IPS-NIHi7 (cell line): ENCODE measurements around the gene TRAPPC6A.
"Not testable (repeated sequence)": the region's sequence is repeated elsewhere in the genome, so short reads cannot be mapped to it uniquely, and the experiment has no call there.

Experiments
- DNase-seq: peaks from one replicate; pipeline ENCODE4 v3.0.0; 2012; ENCODE audit warnings: mixed read lengths; ENCODE audit errors: extremely low spot score

TRAPPC6A gene

DNA sequence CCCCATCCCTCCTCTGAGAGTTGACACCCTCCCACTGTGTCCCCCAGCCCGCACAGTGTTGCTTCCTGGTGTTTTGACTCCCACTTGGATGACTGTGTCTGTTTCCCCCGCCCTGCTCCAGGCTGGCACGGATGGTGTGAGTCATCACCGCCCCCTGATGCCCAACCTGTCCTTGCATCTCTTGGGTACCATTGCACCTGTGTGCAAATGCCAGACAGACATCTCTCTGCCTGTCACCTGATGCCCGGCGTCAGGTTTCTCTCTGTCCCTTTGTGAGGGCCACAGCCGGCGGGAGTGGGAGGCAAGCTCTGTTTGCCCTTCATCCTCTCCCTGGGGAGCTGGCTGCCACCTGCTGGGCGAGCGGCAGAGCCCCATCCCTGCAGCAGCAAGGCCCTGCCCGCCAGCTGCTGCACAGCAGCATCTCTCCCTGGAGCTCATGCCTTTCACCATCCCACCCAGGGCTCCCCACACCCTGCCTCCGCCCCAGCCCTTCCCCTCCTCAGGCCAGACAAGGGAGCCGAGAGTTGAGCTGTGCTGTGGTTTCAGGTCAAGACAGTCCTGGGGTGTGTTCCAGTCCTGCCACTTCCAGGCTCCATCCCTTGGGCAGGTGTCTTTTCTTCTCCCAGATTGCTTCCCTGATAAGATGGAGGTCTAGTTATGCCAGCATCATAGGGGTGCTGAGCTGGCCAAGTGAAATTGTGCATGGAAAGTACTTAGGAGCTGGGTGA is 47.0 kb downstream of the TRAPPC6A start:
- no peak for DNase-seq

DNA sequence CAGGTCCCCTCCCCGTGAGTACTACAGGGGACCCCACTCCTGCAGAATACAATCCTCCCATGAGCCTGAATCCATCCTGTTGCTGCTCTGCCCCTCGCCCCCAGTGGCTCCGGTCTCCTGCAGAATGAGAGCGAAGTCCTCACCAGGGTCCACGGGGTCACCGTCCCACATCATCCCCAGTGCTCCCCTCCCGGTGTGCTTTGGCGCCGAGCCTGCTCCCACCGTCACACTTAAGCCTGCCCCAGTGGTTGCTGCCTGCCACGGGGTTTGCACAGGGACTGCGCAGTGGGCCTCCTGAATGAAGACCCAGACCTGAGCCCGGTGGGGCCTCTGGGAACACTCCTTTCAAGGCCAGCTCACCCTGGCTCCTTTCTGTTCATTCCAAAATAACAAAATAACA is 47.8 kb downstream of the TRAPPC6A start:
- DNase-seq = no peak

DNA sequence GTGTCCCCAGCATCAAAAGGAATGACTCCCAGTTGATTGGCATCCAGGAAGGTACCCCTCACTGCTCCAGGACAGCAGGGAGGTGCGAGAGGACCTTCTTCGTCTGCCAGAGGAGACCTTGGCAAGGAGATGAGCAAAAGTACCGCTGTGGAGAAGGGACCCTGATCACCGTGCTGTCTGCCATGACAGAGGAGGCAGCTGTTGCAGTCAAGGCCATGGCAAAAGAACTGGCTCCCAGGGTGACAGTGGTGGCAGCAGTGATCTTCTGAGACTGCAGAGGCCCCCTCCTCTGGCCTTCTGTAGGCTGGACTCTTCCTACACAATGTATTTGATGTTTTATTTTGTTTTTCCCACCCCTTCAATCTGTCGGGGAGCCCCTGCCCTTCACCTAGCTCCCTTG is 49.2 kb downstream of the TRAPPC6A start:
- DNase-seq = no peak

DNA sequence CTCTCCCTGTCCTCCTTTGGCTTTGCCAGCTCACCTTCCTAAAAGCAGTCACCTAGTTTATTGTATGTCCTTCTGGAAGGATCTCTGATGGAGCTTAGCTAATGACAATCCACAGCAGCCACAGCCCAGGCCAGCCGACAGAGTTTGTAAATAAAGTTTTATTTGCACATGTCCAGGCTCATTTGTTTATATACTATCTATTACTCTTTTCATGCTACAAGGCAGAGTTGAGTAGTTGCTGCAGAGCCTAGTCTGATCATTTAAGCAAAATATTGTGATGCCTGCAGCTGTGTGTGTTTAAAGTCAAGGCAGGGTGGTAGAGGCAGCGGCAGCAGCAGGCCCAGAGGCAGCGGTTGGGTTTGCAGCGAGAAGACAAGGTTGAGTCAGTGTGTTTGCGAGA is 49.9 kb downstream of the TRAPPC6A start:
- no peak for DNase-seq

DNA sequence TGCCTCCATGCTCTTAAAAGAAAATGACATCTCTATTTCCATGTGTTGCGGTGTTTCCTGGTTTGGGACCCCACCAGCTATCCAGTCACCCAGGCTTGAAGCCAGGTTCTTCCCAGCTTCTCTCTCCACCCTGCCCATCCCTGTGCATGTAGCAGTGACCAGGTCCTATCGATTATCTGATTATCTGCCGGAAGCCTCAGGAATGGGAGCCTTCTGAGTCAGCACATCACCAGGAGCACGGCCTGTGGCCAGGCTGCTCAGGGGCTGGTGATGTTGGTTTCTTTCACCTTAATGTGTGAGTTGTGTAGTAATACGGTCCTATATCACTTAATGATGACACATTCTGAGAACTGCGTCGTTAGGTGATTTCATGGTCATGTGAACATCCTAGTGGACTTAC is 51.4 kb downstream of the TRAPPC6A start:
- no peak for DNase-seq

DNA sequence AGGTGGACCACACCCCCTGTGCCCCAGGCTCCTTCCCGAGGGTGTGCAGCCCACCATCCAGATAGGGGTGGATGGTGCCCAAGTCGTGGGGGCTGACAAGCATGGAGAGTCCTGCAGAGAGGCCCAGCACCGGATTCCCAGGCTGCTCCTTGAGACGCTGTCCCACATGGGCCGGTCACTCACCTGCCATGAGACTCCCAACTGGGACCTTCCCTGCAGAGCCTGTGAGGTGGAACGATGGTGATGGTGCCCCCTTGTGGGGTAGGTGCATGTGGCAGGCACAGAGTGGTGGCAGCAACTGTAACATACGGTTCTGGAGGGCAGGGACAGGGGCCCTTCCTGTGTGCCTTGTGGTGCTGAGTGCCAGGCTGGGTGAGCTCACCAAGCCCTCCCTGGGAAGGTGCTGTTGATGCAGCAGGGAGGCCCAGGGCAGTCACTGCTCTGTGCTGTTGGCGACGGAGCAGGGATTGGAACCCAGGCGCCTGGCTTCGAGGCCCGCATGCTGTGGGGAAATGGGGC is 52.0 kb downstream of the TRAPPC6A start:
- DNase-seq = peak; percentile 88

DNA sequence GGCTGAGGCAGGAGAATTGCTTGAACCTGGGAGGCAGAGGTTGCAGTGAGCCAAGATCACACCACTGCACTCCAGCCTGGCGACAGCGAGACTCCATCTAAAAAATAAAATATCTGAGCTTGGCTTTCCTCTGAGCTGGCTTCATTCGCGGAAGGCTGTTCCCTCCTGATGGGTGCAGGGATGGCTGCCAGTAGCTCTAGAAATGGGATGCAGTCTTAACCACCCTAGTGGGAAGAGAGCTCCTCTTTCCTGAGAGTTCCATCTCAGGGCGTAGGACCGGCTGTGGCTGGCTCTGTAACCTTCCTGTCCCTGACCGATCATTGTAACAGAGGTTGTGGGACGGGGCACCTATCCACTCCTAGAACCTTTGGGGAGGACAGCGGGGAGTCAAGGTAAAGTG is 52.7 kb downstream of the TRAPPC6A start:
- no peak for DNase-seq

DNA sequence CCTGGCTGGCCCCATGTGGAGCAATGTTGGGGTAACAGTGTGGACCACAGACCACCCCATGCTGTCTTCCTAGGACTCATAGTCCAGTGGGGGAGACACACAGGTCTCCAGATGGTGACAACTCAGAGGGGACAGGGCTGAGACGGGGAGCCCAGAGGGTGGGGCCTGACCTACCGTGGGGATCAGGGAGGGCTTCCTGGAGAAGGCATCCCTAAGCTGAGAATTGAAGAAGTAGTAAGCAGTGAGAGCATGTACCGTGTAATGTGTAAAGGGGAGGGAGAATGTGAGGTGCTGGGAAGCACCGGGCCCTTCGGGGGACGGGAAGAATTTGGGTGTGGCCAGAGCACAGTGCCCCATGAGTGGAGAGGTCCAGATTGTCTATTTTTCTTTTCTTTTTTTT is 54.0 kb downstream of the TRAPPC6A start:
- no peak for DNase-seq

DNA sequence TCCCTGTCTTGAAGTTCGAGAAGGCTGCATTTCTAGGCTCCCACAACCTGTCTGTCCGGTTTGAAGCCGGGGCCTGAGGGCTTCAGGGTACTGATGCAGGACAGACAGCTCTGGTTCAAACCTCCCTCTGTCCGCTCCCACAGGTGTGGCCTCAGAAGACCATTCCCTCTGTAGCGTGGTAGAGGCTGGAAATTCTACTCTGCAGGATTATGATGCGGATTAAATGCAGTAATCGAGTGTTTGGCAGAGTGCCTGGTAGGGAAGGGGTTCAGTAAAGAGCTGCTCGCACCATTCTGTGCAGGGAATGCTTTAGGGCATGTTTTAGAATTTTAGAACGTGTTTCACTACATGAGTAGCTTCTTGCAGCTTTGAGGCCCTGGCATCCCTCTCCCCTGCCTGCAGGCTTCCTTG is 54.6 kb downstream of the TRAPPC6A start:
- DNase-seq = no peak

DNA sequence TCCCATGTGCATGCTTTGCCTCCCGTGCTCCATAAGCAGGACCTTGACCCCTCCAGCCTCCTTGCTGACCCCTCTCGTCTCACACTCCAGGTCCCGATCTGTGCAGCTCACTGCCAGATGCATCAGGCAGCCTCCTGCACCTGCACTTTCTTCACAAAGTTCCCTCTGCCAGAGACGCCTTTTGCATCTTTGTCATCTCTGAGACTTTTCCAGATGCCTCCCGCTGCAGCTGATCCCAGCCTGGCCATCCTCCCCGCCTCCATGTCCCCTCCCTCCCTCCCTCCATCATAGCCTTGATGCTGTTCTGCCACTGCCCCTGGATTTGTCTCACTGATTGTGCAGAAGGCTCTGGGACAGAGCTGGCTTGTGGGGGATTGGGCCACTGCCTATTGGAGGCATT is 55.2 kb downstream of the TRAPPC6A start:
- no peak for DNase-seq

DNA sequence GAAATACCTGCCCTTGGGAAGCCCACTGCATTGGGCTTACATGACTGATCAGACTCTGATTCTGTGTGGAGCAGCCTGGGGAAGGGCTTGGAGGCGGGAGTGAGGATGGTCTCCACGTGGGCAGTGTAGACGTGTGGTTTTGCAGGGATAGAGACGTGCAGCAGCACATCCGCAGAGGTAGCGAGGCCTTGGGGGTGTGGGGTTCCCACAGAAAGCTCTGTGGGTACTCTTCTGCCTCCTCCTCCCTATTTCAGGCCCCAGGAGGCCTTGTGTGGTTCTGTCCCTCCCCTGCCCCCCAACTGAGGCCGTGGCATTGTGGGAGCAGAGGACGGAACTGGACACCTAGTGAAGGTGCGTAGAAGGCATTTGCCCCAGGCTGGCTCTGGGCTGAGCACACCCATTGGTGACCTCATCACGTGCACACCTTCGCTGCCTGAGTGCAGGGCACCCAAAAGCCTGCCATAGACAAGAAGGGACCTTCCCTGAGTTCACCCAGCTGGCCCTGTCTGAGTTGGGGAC is 56.2 kb downstream of the TRAPPC6A start:
- DNase-seq = no peak

DNA sequence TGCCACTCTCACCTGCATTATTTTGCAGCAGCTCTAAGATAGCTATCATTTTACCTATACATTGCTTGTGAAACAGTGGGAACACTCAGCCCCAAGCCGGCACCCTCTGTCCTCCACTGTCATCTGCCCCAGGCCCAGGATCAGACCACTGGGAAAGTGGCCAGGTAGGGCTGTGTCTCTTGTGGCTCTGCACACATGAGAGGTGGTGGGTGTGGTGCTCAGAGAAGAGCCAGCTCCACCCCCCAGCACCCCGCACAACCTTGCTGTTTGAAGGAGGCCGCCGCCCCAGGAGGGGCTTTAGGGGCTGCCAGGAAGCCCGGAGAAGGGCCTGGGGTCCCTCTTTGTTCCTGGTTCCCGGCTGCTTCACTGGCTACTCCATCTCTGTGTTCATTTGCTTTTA is 58.5 kb downstream of the TRAPPC6A start:
- DNase-seq = no peak

DNA sequence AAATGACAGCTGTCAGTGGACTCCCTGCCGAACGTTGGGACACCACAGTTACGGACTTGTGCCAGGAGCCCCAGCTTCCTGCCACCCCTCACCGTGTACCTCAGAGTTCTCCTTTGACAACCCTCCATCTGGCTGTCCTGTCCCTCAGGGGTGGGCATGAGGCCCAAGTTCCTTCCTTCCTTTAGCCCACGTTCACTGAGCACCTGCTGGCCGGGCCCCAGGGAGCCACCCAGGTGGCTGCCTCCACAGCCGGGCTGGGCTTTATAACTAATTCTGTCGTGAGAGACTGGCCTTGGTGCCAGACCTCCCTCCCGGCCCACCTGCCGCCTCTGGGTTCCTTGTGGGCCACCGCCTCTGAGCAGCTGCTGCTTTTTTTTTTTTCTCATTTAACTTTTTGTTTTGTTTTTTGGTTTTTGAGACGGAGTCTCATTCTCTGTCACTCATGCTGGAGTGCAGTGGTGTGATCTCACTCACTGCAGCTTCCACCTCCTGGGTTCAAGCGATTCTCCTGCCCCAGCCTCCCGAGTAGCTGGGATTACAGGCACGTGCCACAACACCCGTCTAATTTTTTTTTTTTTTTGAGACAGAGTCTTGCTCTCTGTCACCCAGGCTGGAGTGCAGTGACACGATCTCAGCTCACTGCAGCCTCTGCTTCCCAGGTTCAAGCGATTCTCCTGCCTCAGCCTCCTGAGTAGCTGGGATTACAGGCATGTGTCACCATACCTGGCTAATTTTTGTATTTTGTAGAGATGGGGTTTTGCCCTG is 59.3 kb downstream of the TRAPPC6A start:
- not testable (repeated sequence) for DNase-seq

DNA sequence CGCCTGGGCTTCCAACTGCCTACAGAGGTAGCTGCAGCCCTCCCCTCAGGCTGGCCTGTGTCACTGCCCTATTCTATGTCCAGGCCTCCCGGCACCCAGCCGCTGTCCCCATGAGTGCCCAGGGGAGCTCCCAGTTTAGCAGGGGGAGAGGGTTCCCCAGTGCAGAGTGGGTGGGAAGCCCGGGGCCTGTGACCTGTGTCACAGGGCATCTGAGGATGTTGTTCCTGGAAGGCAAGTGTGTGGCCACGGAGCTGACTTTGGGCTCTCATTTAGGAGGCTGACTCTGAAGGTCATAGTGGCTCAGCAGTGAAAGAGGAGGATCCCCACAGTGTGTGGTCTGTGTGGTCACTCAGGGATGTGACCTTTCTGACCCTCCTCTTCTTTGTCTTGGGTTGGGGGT is 59.9 kb downstream of the TRAPPC6A start:
- DNase-seq = no peak

DNA sequence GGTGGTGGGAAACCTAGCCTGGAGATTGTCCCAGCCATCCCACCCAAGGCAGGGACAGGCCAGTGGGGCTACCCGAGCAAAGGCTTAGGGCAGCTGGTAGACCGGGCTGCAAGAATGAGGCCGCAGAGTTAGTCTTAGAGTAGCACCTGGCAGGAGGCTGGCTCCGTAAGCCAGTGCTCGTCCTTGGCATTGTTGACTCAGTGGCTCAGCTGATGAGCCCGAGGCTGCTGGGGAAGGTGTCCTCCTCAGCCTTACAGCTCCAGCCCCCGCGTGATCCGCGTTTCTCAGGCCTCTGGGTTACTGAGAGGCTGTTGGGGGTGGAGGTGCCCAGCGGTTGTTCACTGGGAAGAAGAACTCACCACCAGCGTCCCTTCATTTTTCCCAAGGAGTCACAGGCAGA is 60.4 kb downstream of the TRAPPC6A start:
- DNase-seq = no peak

DNA sequence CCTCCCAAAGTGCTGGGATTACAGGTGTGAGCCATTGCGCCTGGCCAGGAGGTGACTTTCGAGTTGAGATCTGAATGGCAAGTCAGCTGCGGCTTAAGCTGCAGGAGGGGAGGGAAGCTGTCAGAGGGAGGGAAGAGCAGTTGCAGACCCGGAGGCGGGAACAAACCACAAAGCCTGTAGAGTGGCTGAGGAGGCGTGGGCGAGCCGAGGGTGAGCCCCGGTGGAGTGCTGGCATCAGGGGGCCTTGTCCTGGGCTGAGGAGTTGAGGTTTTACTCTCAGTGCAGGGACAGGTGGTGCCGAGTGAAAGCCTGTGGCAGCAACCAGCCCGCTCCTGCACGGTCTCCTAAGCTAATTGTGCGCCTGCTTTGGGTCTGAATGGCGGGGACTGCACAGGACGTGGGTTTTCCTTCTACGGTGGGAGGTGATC is 60.9 kb downstream of the TRAPPC6A start:
- peak; percentile 64 for DNase-seq

DNA sequence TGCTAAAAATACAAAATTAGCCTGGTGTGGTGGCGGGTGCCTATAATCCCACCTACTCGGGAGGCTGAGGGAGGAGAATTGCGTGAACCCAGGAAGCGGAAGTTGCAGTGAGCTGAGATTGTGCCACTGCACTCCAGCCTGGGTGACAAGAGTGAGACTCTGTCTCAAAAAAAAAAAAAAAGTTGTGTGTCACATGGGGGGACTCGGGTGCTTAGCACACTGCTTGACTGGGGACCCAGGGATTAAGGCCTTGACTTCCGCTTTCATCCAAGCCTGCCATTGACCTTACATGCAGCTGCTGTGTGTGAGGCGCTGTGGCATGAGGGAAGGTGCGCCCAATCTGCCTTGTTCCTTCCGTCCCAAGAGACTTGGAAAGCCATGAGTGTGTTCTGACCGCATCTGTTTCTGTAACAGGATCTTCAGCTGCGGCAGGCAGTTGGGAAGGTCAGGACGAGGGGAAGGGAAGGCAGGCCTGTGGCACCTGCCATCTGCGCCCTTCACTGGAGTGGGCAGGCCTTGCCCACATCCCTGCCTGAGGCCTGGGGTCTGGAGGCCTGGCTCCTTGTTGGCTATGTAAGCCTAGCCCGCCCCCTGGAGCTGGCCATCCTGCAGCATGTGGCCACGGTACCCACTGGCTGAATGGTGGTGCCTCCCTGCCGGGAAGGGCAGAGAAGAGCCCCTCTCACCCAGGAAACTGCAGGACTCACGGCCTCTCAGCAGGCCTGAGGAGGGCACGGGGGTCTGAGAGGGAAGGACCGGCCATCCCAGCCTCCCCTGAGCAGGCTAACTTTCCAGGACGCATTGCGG is 62.0 kb downstream of the TRAPPC6A start:
- DNase-seq = no peak

DNA sequence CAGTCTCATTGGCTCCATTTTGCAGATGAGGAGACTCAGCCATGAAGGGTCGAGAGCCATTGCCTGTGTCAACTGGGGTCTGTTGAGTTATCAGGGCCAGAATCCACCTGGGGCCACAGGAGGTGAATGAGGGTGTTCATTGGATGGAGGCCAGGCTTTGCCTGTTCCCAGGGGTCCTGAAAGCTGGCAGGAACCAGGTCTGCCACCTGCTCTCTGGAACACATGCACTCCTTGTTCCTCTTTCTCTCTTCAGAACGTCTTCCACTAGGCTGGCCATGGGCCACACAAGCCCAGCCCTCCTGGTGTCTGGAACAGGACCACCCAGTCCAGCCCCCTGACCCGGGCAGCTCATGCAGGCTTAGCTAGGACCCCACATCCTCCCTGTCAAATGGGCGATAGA is 63.9 kb downstream of the TRAPPC6A start:
- DNase-seq = no peak

DNA sequence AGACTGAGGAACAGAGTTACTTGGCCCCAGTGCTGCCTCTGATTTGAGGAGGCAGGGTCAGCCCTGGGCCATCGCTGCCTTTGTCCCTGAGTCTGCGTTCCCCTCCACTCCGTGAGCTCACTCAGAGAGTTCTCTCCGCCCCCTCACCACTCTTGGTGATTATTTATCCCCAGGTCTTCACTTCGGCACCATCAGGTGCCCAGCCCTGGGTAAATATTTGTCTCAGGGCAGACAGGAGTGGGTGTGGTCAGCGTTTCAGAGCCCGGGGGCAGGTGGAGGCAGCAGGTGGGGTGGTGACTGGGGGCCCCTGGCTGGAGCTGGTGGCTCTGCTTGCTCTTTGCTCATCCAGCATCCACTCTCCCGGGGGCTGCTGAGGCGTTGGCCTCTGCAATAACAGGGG is 64.4 kb downstream of the TRAPPC6A start:
- DNase-seq = no peak
